Measurements from ENCODE around the gene BTBD9. TPM values are rescaled to one million over a fixed set of nuclear protein-coding genes. Genes with fewer than 3 reads are reported as not detected.

The BTBD9 gene
- total RNA-seq, 2 experiments from 2014 or later: 8.8 to 9.2 TPM

GRCh38 chr6:38283734-38284362, 355.9 kb downstream of the BTBD9 start:
- ChIA-PET POLR2A (no interaction called here), CTCF (no interaction called here)

GRCh38 chr6:38282911-38283310, 356.8 kb downstream of the BTBD9 start:
- POLR2A ChIA-PET: no interaction called here
- CTCF ChIA-PET: no interaction called here

GRCh38 chr6:38281126-38281525, 358.6 kb downstream of the BTBD9 start:
- ChIA-PET CTCF (no interaction called here), POLR2A (no interaction called here)

GRCh38 chr6:38279963-38280588, 359.7 kb downstream of the BTBD9 start:
- ChIA-PET CTCF (no interaction called here), POLR2A (no interaction called here)

GRCh38 chr6:38279423-38279822, 360.3 kb downstream of the BTBD9 start:
- ChIA-PET POLR2A (no interaction called here), CTCF (no interaction called here)

GRCh38 chr6:38273325-38273724, 366.4 kb downstream of the BTBD9 start:
- POLR2A ChIA-PET: no interaction called here
- CTCF ChIA-PET: interaction anchor here (0.5 kb wide), 1 partner anchor 1491 kb away, joined by 3 read pairs; no protein-coding TSS in a partner anchor

GRCh38 chr6:38272222-38272621, 367.5 kb downstream of the BTBD9 start:
- ChIA-PET CTCF (no interaction called here), POLR2A (no interaction called here)

GRCh38 chr6:38271081-38271480, 368.6 kb downstream of the BTBD9 start:
- ChIA-PET POLR2A (no interaction called here), CTCF (interaction anchor here (0.6 kb wide), 1 partner anchor 856 kb away, joined by 3 read pairs; no protein-coding TSS in a partner anchor)

GRCh38 chr6:38270367-38270766, 369.4 kb downstream of the BTBD9 start:
- POLR2A ChIA-PET: no interaction called here
- CTCF ChIA-PET: no interaction called here

- ChIA-PET CTCF (no interaction called here), POLR2A (no interaction called here)
Measured at GRCh38 chr6:38269461-38270172, 370.1 kb downstream of the BTBD9 start.

GRCh38 chr6:38268342-38268741, 371.4 kb downstream of the BTBD9 start:
- ChIA-PET CTCF (no interaction called here), POLR2A (no interaction called here)

- ChIA-PET CTCF (interaction anchor here (1.1 kb wide), 1 partner anchor 186 kb away, joined by 3 read pairs; no protein-coding TSS in a partner anchor), POLR2A (no interaction called here)
Measured at GRCh38 chr6:38266921-38267354, 372.8 kb downstream of the BTBD9 start.

- ChIA-PET POLR2A (no interaction called here), CTCF (no interaction called here)
Measured at GRCh38 chr6:38264605-38265004, 375.1 kb downstream of the BTBD9 start.

GRCh38 chr6:38262609-38263008, 377.1 kb downstream of the BTBD9 start:
- ChIA-PET CTCF (no interaction called here), POLR2A (no interaction called here)

- ChIA-PET POLR2A (no interaction called here), CTCF (no interaction called here)
Measured at GRCh38 chr6:38262026-38262425, 377.7 kb downstream of the BTBD9 start.

- ChIA-PET POLR2A (no interaction called here), CTCF (no interaction called here)
Measured at GRCh38 chr6:38261626-38262025, 378.1 kb downstream of the BTBD9 start.

GRCh38 chr6:38259736-38260135, 380.0 kb downstream of the BTBD9 start:
- CTCF ChIA-PET: no interaction called here
- POLR2A ChIA-PET: no interaction called here

- ChIA-PET CTCF (no interaction called here), POLR2A (no interaction called here)
Measured at GRCh38 chr6:38248500-38249234, 391.1 kb downstream of the BTBD9 start.

GRCh38 chr6:38245295-38245694, 394.4 kb downstream of the BTBD9 start:
- POLR2A ChIA-PET: no interaction called here

GRCh38 chr6:38244869-38245268, 394.9 kb downstream of the BTBD9 start:
- CTCF ChIA-PET: no interaction called here
- POLR2A ChIA-PET: no interaction called here

More at GRCh38 chr6:38245295-38245694, 394.4 kb downstream of the BTBD9 start:
- CTCF ChIA-PET: no interaction called here
